ENCODE measurements around the gene SLC35C1. TPM values are rescaled to one million over a fixed set of nuclear protein-coding genes. Genes with fewer than 3 reads are reported as not detected.

The SLC35C1 gene
- total and polyA plus RNA-seq, 8 donors = 6.6 to 30.7 (median 7.7) TPM

GRCh38 chr11:45772986-45773785, 31.8 kb upstream of the SLC35C1 start:
- Histone ChIP-seq H3K4me3 (no peak overlapping the region), H3K27me3 (no peaks in the 10 kb centered on the region), H3K9me3 (no peaks in the 10 kb centered on the region), H3K36me3 (no peaks in the 10 kb centered on the region), H3K27ac (no peak overlapping the region), H3K4me1 (peaks cover 0 to 12% of the 10 kb centered on the region in 2 donors)
- ATAC-seq = no peak
- intact Hi-C loops (cut with DNase I) = loop anchor here in 1 of 2 donors (5.0 to 10.0 kb wide), 4 partner anchors 108 to 428 kb away; partner anchors contain the start of gene CHST1
- TF ChIP-seq CTCF (IDR thresholded peaks at IDR 0.05) = no peak
- no peak for DNase-seq

DNA sequence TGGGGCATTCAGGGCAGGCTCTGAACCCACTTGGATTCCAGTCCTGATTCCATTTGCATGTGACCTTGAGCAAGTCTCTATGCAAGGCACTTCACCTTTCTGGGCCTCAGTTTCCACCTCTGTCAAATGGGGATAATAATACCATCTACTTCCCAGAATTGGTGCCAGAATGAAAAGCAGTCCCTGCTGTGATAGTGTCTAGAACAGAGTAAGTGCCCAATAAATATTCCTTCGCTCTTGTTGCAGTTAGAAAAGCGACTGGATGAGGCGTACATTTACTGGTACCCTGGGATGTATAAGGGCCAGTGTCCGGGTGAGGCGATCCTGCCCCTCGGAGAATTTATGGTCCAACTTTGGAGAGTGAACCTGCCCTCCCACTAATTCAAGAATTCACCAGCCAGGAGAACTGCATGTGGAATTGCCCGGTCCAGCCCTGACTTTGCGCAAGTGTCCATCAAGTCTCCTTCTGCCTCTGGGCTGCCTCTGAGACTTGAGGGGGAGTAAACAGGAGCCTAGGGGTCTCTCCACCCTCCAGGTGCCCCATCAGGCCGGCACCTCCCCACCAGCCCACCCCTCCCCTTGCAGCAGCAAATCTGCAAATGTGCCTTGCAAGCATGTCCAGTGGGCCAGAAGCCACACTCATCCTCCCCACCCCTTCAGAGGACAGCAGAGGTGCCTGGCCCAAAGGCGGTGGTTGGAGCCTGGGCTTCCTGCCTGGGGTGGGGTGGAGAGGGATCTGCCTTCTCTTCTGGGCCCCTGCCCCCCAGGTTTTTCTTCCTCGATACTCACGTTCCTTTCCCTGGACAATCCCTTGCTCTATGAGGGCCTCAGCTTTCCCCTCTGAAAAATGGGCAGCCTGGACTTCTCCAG, 30.9 kb upstream of the SLC35C1 start:
- H3K9me3 ChIP-seq = no peaks in the 10 kb centered on the region
- no peak for TF ChIP-seq CTCF (IDR thresholded peaks at IDR 0.05)
- H3K27ac ChIP-seq = no peak overlapping the region
- H3K36me3 ChIP-seq = no peaks in the 10 kb centered on the region
- DNase-seq (no peak), ATAC-seq (no peak)
- H3K4me3 ChIP-seq = no peak overlapping the region
- no peaks in the 10 kb centered on the region for H3K27me3 ChIP-seq
- peaks cover 0 to 12% of the 10 kb centered on the region in 2 donors for H3K4me1 ChIP-seq
- intact Hi-C loops (cut with DNase I) = loop anchor here in 1 of 2 donors (5.0 to 10.0 kb wide), 4 partner anchors 109 to 429 kb away; partner anchors contain the start of gene CHST1

DNA sequence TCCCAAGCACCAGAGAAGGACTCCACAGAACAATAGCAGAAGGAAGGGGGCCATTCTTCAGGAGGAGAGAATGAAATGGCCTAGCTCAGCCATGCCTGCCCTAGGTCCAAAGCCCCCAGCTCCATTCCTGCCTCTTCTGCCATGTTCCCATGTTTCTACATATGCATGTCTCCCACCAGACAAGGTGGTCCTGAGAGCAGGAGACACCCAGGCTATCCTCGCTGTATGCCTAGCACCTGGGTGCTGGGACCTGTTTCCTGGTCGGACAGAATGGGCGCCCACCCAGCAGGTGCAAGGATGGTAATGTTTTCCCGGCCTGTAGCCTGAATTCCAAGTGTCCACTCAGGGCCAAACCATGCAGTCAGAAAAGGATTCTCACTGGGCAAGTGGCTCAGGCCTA, 30.2 kb upstream of the SLC35C1 start:
- ATAC-seq = no peak
- DNase-seq = no peak
- intact Hi-C loops (cut with DNase I) = loop anchor here in 1 of 2 donors (5.0 to 10.0 kb wide), 4 partner anchors 110 to 430 kb away; partner anchors contain the start of gene CHST1
- Histone ChIP-seq H3K9me3 (no peaks in the 10 kb centered on the region), H3K4me3 (no peak overlapping the region), H3K36me3 (no peaks in the 10 kb centered on the region), H3K27me3 (no peaks in the 10 kb centered on the region), H3K4me1 (peaks cover 0 to 12% of the 10 kb centered on the region in 2 donors), H3K27ac (no peak overlapping the region)
- TF ChIP-seq CTCF (IDR thresholded peaks at IDR 0.05) = no peak

GRCh38 chr11:45777127-45777969, 27.6 kb upstream of the SLC35C1 start:
- Histone ChIP-seq H3K4me1 (peaks cover 0 to 4% of the 10 kb centered on the region in 2 donors), H3K27me3 (peaks cover 0 to 9% of the 10 kb centered on the region in 2 donors), H3K36me3 (no peaks in the 10 kb centered on the region), H3K4me3 (no peak overlapping the region), H3K9me3 (no peaks in the 10 kb centered on the region), H3K27ac (no peak overlapping the region)
- DNase-seq (no peak), ATAC-seq (no peak)
- intact Hi-C loops (cut with DNase I) = loop anchor here in 1 of 2 donors (10.0 kb wide), 3 partner anchors 113 to 433 kb away; partner anchors contain the start of gene CHST1
- TF ChIP-seq CTCF (IDR thresholded peaks at IDR 0.05) = no peak
